Kidney epithelial cell (primary cell): Measurements from ENCODE around the gene KHK. TPM values are rescaled to one million over a fixed set of nuclear protein-coding genes. Genes with fewer than 3 reads are reported as not detected.

Source experiments
- DNase-seq: peaks from one replicate; pipeline ENCODE4 v3.0.0-alpha.2; 2010; ENCODE audit warnings: low read depth
- H3K27me3 ChIP-seq: 2 replicates; pipeline ENCODE4 v1.6.0; 2011; ENCODE audit warnings: low read length; ENCODE audit not compliant: control insufficient read depth, insufficient read depth
- H3K36me3 ChIP-seq: 2 replicates; pipeline ENCODE4 v1.5.1; 2011; ENCODE audit warnings: low read length; ENCODE audit not compliant: control insufficient read depth, insufficient read depth
- H3K4me3 ChIP-seq: 2 replicates; pipeline ENCODE4 v1.5.1; 2011; ENCODE audit warnings: low read depth, mild to moderate bottlenecking, control low read depth, low read length
- CTCF ChIP-seq: IDR thresholded peaks from 2 replicates; pipeline ENCODE4 v1.5.1; 2011; ENCODE audit warnings: mild to moderate bottlenecking, moderate library complexity, low read length, control low read depth, inconsistent platforms; ENCODE audit not compliant: insufficient read depth, poor library complexity, severe bottlenecking
- total RNA-seq: library from RNA; depleted of rRNA; stranded (reverse); fragments of >200 nt; gene quantifications from 2 replicates; pipeline ENCODE4 v1.2.3, GENCODE V29; 2015

Gene KHK
- total RNA-seq, 1 donor from 2014 or later, result 3.1 TPM

DNA sequence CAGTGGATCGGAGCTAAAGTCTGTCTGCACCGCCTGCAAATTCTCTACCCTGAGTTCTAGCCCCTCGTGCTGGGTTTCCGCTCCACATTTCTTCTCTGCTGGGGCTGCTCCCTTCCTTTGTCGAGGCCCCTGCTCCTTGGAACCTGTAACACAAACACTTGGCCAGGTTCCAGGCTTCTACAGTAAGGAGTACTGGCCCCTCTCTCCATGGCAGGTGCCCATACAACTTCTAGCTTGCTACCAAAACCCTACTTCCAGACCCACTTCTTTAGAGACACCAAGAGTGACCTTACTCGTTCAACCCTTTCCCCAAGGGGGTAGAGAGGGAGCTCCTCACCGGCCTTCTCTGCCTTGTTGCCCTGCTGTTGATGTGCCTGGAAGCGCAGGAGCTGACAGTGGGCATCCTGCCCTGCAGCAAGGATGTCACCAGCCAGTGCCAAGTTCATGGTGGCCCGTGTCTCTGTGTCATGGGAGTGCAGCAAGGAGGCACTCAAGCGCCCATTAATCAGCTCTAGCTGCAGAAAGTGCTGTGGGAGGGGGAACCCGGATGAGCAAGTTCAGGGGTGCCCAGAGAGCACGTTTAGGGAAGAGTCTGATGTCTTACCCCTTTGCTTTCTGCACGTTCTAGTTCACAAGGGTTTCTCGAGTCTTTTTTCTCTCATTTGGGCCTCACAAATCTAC lies 46.8 kb downstream of the KHK start:
- Histone ChIP-seq H3K4me3 (peak overlapping the region; percentile 96), H3K36me3 (peaks cover 4% of the 10 kb centered on the region), H3K27me3 (peaks cover 1% of the 10 kb centered on the region)
- TF ChIP-seq CTCF, result no peak
- DNase-seq, result no peak

DNA sequence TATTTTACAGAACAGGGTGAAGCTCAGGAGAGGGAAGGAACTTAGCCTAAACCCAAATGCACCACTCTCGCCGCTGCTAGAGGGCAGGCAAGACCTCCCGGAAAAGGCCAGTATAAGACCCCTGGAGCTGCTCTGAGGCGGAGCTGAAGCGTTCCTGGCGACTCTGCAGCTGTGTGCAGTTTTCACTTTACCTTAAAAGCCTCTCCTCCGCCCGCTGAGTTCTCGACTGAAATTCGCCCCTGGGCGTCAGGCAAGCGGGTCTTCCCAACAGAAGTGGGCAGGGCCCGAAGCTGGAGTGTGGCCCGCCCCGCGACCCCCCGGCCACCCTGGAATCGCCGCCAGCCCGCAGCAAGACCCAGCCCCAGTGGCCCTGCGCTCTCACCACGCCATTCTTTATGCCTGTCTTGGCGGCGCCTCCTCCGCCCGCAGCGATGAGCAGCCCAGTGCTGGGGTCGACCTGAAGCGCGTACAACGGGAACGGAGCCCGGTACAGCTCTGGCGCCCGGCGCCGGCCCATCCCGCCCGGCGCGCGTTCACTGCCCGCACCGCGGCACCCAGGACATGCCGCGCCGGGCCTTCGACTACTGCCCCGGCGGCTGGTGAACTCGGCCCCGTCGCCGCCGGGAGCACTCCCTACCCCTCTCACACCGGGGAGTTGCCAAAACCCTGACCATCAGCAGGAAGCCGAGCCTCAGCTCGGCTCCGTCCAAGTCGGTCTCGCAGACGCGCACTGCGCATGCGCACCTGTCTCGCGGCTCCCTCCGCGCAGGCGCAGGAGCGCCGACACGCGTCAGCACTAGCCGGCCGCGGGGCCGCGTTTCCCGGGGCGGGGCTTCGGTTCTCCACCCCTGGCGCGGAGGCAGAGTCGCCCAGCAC lies 47.6 kb downstream of the KHK start, which contains the start of gene PREB:
Gene PREB (minus strand): TSS at position 732 of the 876 bp plus-strand sequence. CDS start 215 bp downstream, at position 517.
- peak within 1 kb of the TSS; percentile 96 for H3K4me3 ChIP-seq
- peaks cover 4% of the 10 kb centered on the region for H3K36me3 ChIP-seq
- TF ChIP-seq CTCF, result peak; percentile 33
- peak; percentile 72 for DNase-seq
- H3K27me3 ChIP-seq, result peaks cover 3% of the 10 kb centered on the region

DNA sequence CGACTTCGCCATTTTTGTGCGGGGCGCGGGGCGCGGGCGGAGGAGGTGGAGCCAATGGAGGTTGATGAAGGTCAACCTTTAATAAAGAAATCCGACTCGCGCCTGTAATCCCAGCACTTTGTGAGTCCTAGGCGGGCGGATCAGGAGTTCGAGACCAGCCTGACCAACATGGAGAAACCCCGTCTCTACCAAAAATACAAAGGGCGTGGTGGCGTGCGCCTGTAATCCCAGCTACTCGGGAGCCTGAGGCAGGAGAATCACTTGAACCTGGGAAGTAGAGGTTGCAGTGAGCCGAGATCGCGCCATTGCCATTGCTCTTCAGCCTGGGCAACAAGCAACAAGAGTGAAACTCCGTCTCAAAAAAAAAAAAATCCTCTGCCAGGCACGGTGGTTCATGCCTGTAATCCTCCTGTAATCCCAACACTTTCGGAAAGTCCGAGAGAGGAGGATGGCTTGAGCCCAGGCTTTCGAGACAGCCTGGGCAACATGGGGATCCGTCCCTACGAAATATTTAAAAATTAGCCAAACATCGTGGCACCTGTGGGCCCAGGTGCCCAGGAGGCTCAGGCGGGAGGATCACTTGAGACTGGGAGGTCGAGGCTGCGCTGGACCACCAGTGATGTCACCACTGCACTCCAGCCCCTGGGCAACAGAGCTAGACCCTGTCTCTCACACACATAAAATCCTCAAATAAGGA lies 48.4 kb downstream of the KHK start:
- TF ChIP-seq CTCF, result no peak
- Histone ChIP-seq H3K4me3 (peak overlapping the region; percentile 3), H3K36me3 (peaks cover 4% of the 10 kb centered on the region), H3K27me3 (peaks cover 3% of the 10 kb centered on the region)
- no peak for DNase-seq

- peaks cover 2% of the 10 kb centered on the region for H3K36me3 ChIP-seq
- no peak for DNase-seq
- no peak for TF ChIP-seq CTCF
Observed at GRCh38 chr2:27135478-27135955, 48.9 kb downstream of the KHK start.

DNA sequence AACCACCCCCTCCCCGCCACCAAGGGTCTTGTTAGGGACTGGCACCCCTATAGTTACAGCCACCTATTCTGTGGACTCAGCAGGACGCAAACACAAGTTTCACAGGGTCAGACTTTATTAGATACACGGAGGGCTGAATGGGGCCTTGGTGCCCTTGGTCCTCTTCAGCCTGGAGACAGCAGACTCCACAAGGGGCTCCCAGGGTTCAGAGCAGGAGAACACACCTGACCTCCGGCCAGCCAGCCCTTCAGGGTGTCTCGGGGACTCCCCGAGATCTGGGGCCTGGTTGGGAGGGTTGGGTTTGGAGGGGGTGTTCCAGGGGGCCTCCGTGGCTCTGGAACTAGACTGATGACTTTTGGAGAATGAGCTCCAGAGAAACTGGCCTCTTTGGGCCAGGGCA lies 50.2 kb downstream of the KHK start:
- no peak for DNase-seq
- Histone ChIP-seq H3K27me3 (peaks cover 3% of the 10 kb centered on the region), H3K36me3 (peaks cover 1% of the 10 kb centered on the region), H3K4me3 (no peak overlapping the region)
- TF ChIP-seq CTCF, result no peak

More at GRCh38 chr2:27135478-27135955, 48.9 kb downstream of the KHK start:
- Histone ChIP-seq H3K4me3 (no peak overlapping the region), H3K27me3 (peaks cover 3% of the 10 kb centered on the region)
